ENCODE results near the gene ASPG. TPM values are rescaled to one million over a fixed set of nuclear protein-coding genes. Genes with fewer than 3 reads are reported as not detected.

ASPG gene
- total and polyA plus RNA-seq, 2 donors (not counting 3 experiments of a cell fraction or from before 2014, with no cell fraction given) = not detected

DNA sequence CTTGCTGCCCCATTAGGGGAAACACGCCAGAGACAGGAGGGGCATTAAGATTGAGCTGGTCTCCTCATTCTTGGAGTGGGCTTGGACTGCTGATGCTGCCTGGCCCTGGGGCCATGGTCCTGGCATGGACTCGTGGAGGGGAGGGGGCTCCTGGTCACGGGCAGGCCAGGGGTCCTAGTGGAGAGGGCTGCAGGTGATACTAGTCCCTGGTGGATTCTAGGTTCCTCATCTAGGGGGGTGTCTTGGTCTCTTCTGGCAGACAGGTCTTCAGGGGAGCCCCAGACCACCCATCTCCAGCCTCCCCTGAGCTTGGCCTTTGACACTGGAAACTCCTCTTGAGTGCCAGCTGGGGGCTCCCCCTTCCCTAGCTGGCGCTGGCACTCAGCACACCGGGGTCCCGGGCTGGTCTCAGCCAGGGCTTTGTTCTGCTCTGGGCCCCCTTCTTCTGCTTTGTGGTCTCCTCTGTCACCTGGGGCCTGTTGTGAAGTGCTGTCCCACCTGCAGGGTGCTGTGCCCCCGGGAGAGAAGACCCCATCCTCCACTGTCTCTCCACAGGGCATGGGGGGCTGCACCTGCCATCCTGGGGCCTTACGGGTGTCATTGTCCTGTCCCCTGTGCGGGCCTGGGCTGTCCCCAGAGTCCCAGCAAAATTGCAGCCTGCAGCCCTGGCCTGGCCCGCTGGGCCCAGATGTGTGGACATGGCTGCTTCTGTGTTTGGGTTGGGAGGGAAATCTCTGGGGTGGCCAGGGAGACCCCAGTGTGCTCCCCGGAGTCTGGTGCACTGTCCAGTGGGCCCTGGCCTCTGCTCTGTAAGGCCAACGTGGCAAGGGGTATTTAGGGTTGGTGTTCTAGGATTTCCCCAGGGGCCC lies 55.2 kb downstream of the ASPG start:
- Histone ChIP-seq H4K20me1 (replicated peaks; ENCODE audit: control insufficient read depth, extremely low read depth, insufficient read depth, low read length) (no peaks in the 10 kb centered on the region), H3K36me3 (ENCODE audit: control insufficient read depth in 2 of 2, extremely low read depth in 1 of 2, insufficient read depth in 2 of 2, low read length in 2 of 2) (no peaks in the 10 kb centered on the region), H3K9ac (replicated peaks; ENCODE audit: extremely low read depth, insufficient read depth, low read length) (no peak overlapping the region), H3K9me1 (replicated peaks; ENCODE audit: control insufficient read depth, extremely low read depth, insufficient read depth, low read length) (no peaks in the 10 kb centered on the region), H3K4me1 (ENCODE audit: control insufficient read depth, extremely low read depth, insufficient read depth, low read length) (peaks cover 21% of the 10 kb centered on the region), H3K27me3 (ENCODE audit: control insufficient read depth in 2 of 2, insufficient read depth in 2 of 2, low read length in 2 of 2) (peaks cover 13 to 14% of the 10 kb centered on the region in 2 experiments), H2AFZ (ENCODE audit: low read depth, low read length) (no peak overlapping the region), H3K4me2 (ENCODE audit: insufficient read depth, low read length) (no peak overlapping the region), H3K27ac (ENCODE audit: insufficient read depth, low read depth, low read length) (no peak overlapping the region), H3K9me3 (replicated peaks; ENCODE audit: control insufficient read depth, insufficient read depth, low read length) (no peaks in the 10 kb centered on the region), H3K4me3 (replicated peaks in 1 of 3; ENCODE audit: insufficient read depth in 1 of 3, low read depth in 1 of 3, low read length in 3 of 3) (no peak overlapping the region), H3K79me2 (ENCODE audit: control insufficient read depth, insufficient read depth, low read length) (peaks cover 3% of the 10 kb centered on the region)
- dilution Hi-C loops (cut with MboI; ENCODE audit: extremely low pct_ligation_motif_present, low sequenced_read_pairs) = no loop called here
- FAIRE-seq = no peak
- no TSS peak for BruUV-seq (replicated peaks)
- ChIA-PET POLR2A (interaction anchor here (0.7 kb wide), 1 partner anchor 52 kb away, joined by 4 read pairs; no protein-coding TSS in a partner anchor), CTCF (interaction anchor here (1.8 kb wide), 1 partner anchor 424 kb away, joined by 8 read pairs; no protein-coding TSS in a partner anchor)
- intact Hi-C loops (cut with micrococcal nuclease) = no loop called here
- DNase-seq (ENCODE audit: low read depth, low spot score) = no peak
- TF ChIP-seq JUN (IDR thresholded peaks at IDR 0.05; ENCODE audit: borderline replicate concordance, insufficient read depth, insufficient read length, low read depth) = no peak
- no peak for TF ChIP-seq POLR2AphosphoS5 (IDR thresholded peaks at IDR 0.05; ENCODE audit: insufficient read depth, low read depth, low read length)
- TF ChIP-seq MYC (IDR thresholded peaks at IDR 0.05; ENCODE audit: low read depth, low read length) = no peak
- TF ChIP-seq, protein P1, sequence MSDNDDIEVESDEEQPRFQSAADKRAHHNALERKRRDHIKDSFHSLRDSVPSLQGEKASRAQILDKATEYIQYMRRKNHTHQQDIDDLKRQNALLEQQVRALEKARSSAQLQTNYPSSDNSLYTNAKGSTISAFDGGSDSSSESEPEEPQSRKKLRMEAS (IDR thresholded peaks at IDR 0.05; ENCODE audit: insufficient read depth, insufficient read length) = no peak
- no peak for TF ChIP-seq GATA2 (IDR thresholded peaks at IDR 0.05; ENCODE audit: insufficient read depth, insufficient read length, low read depth, low read length)
- no peak for TF ChIP-seq POLR2A (IDR thresholded peaks at IDR 0.05; ENCODE audit: low read depth, low read length)
- TF ChIP-seq EZH2 (IDR thresholded peaks at IDR 0.05; ENCODE audit: borderline replicate concordance, low read depth, low read length, severe bottlenecking) = no peak
- TF ChIP-seq, protein P2, sequence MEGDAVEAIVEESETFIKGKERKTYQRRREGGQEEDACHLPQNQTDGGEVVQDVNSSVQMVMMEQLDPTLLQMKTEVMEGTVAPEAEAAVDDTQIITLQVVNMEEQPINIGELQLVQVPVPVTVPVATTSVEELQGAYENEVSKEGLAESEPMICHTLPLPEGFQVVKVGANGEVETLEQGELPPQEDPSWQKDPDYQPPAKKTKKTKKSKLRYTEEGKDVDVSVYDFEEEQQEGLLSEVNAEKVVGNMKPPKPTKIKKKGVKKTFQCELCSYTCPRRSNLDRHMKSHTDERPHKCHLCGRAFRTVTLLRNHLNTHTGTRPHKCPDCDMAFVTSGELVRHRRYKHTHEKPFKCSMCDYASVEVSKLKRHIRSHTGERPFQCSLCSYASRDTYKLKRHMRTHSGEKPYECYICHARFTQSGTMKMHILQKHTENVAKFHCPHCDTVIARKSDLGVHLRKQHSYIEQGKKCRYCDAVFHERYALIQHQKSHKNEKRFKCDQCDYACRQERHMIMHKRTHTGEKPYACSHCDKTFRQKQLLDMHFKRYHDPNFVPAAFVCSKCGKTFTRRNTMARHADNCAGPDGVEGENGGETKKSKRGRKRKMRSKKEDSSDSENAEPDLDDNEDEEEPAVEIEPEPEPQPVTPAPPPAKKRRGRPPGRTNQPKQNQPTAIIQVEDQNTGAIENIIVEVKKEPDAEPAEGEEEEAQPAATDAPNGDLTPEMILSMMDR (IDR thresholded peaks at IDR 0.05; ENCODE audit: extremely low read depth in 1 of 2, insufficient read depth in 1 of 2, low read depth in 1 of 2, low read length in 2 of 2) = no peak
- no peak for TF ChIP-seq FOS (IDR thresholded peaks at IDR 0.05; ENCODE audit: borderline replicate concordance, insufficient read depth, low read length)

Measured in endothelial cell of umbilical vein (primary cell).